HG03575 (cell line): Measurements from ENCODE around the gene SLC37A1.
"Not testable (repeated sequence)": the region's sequence is repeated elsewhere in the genome, so short reads cannot be mapped to it uniquely, and the experiment has no call there.

Experiments
- ATAC-seq: cut with Tn5 transposase; IDR thresholded peaks from one replicate; pipeline ENCODE4 v1.9.1; 2021; ENCODE audit not compliant: unreplicated experiment, insufficient number of reproducible peaks, low FRiP score; ENCODE audit errors: extremely low read depth

Gene SLC37A1

DNA sequence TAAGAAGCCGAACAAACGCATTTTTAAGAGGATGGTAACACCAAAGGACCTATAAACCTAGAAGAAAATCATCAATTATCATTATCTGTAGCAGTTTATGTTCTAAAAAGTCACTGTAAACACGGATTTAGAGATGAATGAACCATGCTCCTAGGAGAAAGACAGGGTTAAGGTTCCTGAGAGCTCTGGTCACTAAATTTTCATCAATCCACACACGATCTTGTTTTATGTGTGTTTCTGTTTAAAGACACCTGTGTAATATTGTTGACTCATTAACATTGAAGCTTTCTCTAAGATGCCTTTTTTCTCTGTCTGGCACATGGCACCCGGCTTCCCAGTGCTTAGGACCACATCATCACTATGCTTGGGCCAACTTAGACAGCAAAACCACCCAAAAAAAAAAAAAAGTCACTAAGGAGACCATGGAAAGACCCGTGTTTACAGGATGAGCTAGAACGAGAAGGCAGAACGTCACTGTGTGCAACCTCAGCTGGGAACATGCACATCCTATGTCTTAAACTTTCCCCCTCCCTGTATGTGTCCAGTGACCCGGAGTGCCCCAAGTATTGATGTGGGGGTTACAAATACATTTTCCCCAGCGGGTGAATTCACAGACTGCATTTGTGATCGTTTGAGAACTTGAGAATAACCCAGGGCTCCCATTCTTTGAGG is 84.0 kb downstream of the SLC37A1 start:
- no peak for ATAC-seq

DNA sequence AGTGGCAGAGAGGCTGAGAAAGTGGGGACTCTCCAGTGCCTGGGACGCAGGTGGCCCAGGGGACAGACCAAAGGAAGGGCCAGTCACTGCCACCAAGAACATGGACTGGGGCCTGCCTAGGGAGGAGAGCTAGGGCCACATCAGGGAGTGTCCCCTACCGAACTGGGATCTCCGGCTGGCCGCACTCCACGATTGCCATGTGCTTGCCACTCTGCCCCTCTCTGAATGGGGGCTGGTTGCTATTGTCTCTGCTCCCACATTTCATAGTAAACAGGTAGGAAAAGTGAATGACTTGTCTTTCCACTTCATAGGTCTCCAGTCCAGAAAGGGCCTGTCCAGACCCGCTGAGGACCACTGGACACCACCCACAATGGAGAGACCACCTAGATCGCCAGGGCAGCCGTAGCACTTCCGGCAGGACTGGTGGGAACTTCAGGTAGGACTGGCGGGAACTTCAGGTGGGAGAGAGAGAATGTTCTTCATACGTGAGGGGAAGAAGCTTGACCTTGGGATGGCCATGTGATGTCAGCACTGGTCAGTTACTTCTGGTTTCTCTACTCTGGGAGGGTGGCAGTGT is 84.6 kb downstream of the SLC37A1 start:
- ATAC-seq = no peak

DNA sequence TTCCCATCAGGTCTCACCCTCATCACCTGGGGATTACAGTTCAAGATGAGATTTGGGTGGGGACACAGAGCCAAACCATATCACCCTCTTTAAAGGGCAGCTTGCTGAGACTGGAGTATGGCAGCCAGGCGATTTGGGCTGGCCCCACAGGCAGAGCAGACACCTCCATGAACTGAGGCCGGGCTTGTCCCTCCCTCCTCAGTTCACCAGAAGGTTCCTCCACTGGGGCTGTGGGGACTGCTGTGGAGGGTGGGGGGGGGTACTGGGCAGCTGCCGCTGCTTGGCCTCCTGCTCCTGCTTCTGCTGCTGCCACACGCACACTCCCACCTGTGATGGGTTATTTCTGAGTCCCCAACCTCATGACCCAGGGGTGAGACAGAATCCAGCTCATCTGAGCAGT is 85.8 kb downstream of the SLC37A1 start:
- no peak for ATAC-seq

DNA sequence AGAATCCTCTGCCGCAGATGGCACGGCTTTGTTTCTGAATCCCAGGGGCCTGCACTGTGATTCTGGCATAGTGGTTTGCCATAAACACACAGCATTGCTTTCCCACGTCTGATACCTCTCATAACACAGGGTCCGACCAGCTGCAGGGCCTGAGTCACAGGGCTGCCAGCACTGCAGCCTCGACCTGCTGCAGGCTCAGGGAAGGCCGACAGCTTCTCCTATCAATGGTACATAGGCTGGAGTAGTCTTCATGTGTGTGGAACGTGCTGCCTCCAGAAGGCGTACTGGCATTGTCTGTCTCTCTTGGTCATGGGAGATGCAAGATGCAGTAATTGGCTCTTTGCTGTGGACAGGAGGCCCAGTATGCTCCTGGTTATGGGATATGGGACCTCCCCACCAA is 86.3 kb downstream of the SLC37A1 start:
- no peak for ATAC-seq

DNA sequence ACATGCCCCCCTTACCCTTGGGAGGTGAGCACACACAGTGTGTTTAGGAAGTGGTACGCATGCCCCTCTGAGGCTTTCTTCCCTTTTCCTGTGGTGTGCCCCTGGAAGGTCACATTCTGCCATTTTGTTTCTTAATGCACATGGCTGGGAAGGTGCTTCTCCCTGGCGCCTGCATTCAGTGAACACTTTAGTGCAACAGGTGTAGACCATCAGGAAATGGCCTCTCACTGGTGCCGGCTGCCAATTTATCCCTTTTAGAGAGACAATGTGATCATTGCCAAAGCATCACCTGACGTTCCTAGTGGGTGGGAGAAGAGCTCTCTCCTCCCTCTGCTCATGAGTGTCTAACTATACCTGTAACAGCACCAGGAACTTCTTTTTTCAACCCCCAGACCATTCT is 88.0 kb downstream of the SLC37A1 start:
- no peak for ATAC-seq

DNA sequence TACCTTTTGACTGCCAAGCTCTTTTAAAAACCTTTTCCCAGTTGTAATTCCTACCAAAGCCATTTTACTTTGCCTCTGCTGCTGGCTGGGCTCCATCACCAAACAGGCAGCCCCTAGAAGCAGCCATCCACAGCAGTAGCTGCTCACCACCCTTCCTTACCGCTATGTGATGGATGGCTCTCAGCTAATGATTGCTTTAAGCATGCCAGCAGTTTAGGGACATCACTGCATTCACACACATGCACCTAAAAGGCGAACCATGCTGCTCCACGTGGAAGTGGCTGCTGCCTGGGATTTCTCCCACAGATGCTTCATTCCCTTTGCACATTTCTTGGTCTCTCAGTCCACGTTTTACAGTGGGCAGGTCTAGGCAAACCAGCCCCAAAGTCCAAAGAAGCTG is 93.5 kb downstream of the SLC37A1 start:
- no peak for ATAC-seq

DNA sequence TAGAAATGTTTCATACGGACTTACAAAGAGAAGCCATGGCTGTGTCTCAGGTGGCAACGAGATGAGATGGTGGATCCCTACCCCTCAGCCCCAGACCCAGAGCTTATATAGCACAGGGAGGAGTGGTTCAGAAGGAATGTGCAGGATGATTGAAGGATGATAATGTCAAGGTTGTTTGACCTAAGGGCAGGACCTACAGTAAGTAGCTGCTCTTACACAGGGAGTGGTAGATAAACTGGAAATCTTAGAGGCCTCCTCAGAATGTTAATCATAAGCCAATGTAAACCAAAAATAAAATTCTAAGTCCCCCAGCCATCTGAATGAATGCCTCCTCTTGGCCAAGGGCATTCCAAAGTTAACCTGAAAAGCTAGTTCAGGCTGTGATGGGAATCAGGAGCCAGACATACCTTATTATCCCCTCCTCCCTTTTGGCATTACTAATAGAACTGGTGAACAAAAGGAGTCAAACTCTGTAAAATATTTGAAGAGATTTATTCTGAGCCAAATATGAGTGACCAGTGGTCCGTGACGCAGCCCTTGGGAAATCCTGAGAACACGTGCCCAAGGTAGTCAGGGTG is 94.0 kb downstream of the SLC37A1 start:
- no peak for ATAC-seq

DNA sequence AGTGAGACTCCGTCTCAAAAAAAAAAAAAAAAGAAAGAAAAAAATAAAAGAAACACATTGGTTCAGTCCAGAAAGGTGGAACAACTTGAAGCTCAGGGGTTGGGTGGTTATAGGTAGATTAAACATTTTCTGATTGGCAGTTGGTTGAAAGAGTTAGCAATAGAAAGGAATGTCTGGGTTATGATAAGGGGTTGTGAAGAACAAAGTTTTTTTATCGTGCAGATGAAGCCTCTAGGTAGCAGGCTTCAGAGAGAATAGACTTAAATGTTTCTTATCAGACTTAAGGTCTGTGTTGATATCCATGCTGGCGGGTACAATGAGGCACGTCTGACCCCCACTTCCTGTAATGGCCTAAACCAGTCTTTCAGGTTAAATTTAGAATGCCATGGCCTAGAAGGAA is 94.8 kb downstream of the SLC37A1 start:
- ATAC-seq = no peak

DNA sequence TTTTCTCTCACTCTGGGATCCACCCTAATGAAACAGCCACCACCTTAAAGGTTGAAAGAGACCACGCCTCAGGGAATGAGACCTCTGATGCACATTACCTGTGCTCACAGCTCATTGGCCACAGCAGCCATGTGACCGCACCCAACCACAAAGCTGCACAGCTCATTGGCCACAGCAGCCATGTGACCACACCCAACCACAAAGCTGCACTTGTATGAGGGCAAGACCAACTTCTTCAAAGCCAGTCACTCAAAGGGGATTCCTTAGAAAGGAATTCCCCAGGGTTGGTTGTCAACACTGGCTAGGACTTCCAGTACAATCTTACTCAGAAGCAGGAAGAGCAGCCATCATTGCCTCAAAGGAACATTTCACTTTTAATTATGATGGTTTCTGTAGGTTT is 96.2 kb downstream of the SLC37A1 start:
- ATAC-seq = no peak

DNA sequence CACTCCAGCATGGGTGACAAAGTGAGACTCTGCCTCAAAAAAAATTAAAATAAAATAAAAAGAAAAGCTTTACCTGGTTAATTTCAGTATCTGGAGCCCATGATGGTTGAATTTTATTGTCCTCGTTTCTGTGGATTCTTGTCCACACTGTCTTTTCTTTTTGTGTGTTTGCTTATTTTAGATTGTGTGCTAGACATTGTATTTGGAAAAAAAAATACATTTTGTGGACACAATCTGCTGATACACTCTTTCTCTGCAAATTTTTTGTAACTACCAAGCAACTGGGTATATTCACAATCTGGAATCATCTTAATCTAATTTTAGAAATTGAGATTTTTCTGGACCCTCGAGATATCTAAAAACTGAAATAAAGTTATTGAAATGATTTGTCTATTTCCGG is 98.2 kb downstream of the SLC37A1 start:
- no peak for ATAC-seq

DNA sequence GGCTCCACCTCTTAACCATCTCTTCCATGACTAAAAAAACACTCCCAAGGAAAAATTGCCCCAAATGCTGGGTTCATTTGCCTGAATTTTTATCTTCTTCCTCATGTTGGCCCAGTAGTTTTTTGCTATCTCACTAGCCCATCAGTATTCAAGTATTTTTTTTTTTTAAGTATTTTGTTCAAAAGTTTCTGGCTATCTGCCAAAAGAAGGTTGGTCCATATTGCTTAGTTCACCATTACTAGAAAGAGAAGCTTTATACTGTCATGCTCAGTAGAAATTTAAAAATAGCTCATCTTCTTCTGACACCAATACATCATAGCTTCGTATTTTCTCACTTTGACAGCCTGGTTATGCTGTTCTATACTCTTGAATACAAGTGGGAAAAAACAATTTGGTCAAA is 98.7 kb downstream of the SLC37A1 start:
- ATAC-seq = no peak

DNA sequence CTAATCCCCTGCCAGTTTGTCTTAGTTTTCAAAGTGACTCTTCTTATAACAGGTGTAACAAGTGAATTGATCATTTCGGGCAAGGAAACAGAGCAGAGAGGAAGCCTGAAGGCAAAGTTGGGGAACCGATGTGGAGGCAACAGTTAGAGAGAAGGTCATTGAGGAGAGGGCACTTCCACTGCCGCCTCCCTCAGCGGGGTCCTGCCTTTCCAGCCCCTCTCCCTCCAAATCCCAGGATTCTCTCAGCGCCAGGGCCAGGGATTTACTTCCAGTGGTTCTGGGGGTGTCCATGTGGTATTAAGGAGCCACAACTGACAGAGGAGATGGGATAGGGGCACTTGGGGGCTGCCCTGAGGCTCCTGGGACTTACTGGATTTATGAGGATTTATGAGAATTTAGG is 100.1 kb downstream of the SLC37A1 start:
- no peak for ATAC-seq

DNA sequence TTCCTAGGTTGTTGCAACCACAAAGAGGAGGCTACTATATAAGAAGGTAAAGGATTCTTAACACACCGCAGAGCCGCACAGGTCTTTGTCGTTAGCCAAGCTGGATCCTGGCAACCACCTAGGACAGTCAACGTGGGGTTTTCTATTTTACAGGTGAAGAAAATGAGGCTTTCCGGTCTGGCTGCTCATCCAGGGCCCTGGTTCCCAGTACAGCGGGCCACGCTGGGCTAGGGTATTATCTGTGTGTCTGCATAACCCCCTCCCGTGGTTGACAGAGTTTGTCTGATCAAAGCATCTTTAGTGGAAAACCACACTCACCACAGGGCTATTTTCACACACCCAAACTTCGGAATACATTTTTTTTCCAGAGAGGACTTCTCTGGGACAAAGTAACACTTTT is 100.7 kb downstream of the SLC37A1 start:
- no peak for ATAC-seq

DNA sequence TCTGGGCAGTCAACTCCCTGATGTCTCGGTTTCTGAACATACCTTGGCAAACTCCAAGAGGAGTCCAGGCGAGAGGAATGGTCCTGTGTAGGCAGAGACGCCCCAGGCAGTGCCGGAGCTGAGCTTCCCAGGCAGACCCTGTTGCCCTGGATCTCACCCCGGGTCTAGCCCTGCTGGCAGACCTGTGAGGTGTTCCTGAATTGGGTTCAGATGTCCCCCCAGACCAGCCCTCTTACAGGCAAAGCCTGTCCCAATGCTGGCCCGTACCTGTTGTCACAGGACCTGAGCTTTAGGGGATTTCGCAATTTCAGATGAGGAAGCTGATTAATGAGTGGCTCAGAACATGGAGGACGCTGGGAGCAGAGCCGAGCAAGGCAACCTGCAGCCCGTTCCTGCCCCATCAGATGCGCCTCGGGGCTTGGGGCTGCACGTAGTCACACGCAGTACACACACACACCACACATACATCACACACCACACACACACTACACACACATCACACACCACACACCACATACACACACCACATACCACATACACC is 101.2 kb downstream of the SLC37A1 start:
- no peak for ATAC-seq

DNA sequence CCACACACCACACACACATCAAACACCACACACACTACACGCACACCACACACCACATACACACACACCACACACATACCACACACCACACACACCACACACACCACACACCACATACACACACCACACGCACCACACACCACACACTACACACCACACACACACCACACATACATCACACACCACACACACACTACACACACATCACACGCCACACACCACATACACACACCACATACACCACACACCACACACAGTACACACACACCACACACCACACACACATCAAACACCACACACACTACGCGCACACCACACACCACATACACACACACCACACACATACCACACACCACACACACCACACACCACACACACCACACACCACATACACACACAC is 101.7 kb downstream of the SLC37A1 start:
- not testable (repeated sequence) for ATAC-seq

DNA sequence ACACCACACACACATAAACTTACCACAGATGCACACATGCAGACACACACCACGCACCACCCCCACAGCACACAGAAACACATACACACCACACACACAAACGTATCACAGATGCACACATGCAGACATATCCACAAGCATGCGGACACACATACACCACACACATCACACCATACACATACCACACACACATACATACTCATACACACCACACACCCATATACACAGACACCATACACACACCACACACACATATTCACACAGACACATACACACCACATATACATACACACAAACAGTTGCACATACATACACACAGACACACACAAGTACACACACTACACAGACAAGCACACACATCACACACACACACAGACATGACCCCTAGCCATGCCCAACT is 102.3 kb downstream of the SLC37A1 start:
- ATAC-seq = no peak

DNA sequence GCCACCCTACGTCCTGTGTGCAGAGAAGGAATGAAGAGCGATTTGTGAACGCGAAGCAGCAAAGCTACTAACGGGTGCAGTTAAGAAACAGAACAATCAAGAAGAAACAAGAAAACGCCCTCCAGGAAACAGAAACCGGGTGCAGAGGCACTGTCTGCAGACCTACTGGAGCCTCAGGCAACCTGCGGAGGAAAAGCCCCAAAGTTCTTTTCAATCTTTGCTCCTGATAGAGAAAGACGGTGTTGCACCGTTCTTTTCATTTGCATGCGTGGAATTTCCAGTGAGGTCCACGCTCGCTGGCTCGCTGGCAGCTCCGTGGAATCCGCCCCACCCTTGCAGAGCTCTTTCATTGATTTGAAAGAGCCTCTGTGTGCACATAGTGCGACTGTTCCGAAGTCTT is 102.8 kb downstream of the SLC37A1 start:
- ATAC-seq = no peak

DNA sequence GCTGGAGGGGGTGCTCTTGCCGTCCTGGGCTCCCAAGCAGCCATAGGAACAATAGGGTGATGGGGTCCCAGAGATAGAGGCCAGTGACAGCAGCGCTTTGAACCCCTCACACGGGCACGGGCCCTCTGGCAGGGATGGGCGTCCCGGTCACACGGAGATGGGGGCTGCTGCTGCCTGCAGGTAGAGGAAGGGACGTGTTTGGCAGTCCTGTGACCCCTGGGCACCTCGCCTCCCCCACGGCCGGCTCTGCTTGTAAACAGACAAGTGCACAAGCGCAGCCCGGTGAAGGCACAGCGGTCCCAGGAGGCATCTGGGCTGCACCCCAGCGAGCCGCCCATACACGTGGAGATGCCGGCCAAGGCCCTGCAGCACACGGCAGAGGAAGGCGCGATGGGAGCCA is 103.3 kb downstream of the SLC37A1 start:
- no peak for ATAC-seq

DNA sequence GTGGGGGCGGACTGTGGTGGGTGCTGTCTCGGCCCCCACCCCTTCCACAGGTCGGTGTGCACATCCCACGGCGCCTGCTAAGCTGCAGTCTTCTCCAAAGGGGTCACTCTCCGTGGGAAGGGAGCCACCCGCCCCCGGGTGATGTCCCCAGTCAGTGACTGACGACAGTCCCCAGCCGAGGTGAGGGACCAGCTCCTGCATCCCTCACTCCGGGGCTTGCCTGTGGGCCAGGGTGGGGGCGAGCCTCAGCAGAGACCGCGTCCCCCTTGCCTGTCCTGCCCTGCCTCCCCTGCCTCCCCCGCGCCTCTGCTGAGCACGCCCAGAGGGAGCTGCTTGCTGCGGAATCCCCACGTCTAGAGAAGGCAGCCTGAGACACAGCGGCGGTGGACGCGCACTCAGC is 103.8 kb downstream of the SLC37A1 start:
- ATAC-seq = no peak

DNA sequence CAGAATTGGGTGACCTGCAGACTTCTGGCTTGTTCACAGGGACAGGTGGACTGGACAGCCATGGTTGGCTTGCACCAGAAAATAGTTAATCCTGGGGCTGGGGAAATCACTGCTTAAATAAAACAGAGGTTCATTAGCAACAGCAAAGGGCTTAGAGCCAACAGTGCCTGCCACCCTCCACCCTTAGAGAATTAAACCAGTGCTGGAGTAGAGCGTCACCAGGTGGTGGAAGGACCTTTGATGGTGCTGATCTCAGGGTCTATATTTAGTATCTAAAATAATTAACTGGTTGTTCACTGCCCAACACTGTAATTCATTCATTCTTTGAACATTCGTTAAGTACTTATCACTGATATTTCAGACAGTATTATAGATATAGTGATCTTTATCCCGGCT is 105.1 kb downstream of the SLC37A1 start:
- no peak for ATAC-seq

DNA sequence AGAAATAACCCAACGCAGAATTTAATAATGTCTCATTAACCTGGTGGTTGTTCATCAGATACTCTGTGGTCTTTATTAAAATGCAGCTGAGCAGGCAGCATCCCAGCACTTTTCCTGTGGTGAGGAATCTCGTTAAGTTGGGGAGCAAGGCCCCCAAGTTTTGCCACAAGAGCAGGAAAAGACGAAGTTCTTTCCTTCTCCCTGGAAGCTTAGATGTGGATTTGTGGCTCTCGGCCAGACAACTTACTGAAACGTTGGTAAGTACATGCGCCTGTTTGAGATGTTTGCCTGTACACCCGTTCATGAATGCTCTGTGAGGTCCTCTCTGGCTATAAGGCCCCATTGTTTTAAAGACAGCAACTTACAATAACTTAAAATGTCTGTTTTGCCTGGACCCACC is 105.5 kb downstream of the SLC37A1 start:
- no peak for ATAC-seq
